Colon (tissue), 2 donors: Measurements from ENCODE around the gene BGN.

Experiments used
- FAIRE-seq: peaks from 2 replicates; lab custom pipeline; 2012; peaks lifted over from hg19 to GRCh38; lab: Jason Lieb, UNC
- donor health status: control.
- donor health status: control.

Gene BGN

GRCh38 chrX:153507484-153508178 is 12.9 kb downstream of the BGN start:
- no peak for FAIRE-seq

DNA sequence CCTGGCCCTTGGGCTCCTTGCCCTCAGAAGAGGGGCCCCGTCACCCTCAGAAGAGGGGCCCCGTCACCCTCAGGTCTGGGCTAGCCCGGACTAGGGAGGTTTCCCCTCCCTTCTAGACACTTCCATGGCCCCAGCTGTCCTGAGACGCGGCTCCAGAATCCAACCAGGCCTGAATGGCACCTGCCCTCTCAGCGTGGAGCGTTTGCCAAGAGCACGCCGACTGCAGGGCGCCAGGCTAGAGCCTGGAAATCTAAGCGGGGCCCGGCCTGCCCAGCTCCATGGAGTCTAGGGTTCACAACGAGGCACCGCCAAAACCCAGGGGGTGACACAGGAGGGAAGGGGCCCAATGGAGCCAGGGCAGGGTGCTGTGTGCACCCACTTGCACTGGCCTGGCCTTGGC is 14.8 kb downstream of the BGN start:
- FAIRE-seq, result no peak

GRCh38 chrX:153510383-153510782 is 15.6 kb downstream of the BGN start:
- FAIRE-seq, result no peak

DNA sequence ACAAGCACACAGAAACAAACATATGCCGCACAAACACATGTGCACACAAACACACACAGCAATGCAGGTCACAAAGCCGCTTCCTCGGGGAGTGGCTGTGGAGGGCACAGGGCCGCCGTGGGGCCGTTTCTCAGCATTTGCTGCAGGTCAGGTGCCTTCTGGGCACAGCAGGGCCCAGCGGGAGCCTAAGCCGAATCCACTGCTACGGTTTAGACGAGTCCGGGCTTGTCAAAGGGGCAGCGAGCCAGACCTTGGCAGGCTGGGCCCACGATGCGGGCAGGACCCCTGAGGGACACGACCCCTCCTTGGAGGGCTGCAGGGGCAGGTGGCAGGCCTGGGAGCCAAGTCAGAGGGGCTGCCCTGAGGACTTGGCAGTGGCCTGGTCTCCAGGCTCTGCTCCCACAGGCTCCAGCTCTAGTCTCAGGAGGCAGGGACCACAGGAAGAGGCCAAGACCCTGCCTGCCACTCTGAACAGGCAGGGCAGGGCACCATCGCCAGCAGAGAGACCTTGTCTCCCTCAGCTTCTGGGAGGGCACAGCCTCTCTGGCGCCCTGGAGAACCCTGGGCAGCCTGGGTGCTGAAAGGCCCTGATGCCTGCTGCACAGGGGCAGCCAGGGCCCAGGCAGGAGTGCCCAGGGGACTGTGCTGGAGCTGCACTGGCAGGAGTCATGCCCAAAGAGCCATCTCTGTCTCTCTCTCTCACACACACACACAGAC is 17.2 kb downstream of the BGN start:
- no peak for FAIRE-seq

GRCh38 chrX:153512501-153512893 is 17.7 kb downstream of the BGN start:
- FAIRE-seq, result no peak

GRCh38 chrX:153513265-153513664 is 18.5 kb downstream of the BGN start:
- FAIRE-seq, result no peak

GRCh38 chrX:153514259-153514658 is 19.5 kb downstream of the BGN start:
- no peak for FAIRE-seq

- no peak for FAIRE-seq
Observed at GRCh38 chrX:153515435-153515834, 20.7 kb downstream of the BGN start.

DNA sequence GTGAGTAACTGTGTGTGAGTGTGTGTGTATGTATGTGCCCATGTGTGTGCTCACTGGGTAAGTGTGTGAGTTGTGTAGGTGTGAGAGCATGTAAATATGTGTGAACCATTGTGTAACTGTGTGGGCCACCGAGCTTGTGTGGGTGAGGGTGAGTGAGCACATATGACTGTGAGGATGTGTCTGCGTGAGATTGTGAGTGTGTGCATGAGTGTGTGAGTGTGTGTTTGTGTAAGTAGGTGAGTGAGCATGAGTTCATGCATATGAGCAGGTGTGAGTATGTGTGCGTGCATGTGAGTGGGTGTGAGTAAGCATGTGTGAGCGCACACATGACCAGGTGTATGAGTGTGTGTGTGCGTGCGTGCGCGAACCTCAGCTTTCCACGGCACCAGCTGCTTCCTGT is 21.3 kb downstream of the BGN start:
- no peak for FAIRE-seq

GRCh38 chrX:153517423-153517822 is 22.6 kb downstream of the BGN start, which contains the start of gene ATP2B3:
ATP2B3 (plus strand) TSS chrX:153517642; CDS start chrX:153536248, 18,606 bp downstream.
- no peak for FAIRE-seq

DNA sequence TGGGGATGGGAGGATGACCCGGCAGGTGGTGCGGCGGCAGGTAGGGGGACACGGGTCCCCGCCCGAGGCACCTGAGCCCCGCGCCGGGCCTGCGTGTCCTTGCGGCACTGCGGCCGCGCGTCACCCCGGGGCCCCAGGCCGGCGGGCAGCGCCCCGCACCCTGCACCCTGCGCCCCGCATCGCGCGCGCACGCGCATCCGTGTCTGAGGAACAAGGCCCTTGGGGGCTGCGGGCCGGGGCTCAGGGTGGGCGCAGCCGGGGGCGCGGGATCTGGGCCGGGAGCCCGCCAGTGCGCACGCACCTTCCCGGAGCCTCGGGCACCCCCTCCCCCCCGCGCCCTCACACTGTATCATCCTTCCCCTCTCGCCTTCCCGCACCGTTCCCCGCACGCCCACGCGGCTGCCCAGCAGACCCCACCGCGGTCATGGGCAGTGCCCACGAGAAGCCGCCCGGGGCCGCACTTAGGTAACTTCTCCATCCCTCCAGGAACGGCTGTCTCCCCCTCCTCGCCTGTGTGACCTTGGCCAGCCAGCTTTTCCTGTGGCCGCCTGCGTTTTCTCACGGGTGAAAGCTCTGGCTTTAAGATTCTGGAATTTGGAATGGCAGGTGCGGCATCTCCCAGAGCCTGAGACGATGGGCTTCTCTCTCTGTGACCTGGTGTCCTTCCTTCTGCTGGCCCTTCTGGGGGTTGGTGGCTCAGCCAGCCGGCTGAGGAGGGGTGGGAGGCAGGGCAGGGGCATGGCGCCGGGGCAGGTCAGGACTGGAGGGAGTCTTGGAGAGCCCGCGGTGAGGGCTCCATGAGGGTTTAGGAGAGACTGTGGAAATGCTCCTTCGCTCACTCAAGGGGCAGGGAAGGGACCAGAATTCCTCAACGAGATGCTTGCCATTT is 23.4 kb downstream of the BGN start:
- no peak for FAIRE-seq

GRCh38 chrX:153519569-153520286 is 24.9 kb downstream of the BGN start:
- FAIRE-seq, result no peak

GRCh38 chrX:153520287-153520917 is 25.6 kb downstream of the BGN start:
- FAIRE-seq, result no peak

DNA sequence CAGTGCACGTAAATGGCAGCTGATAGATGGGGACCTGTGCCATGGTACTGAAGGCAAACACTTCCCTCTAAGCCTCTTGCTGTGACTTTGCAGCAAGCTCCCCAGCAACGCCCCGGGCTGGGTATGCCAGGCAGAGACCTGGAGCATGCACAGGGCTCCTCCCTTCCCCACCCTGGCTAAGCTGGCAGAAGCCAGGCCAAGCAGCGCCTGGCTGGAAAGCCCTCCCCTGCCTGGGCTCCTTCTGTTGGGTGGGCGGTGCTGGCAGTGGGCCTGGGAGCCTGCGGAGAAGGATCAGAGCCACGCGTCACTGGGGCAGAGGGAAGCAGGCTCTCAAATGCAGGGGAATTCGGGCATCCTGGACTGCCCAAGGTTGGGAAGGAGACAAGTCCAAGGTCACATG is 26.3 kb downstream of the BGN start:
- FAIRE-seq, result no peak

- FAIRE-seq, result no peak
Observed at GRCh38 chrX:153522259-153522658, 27.5 kb downstream of the BGN start.

- FAIRE-seq, result no peak
Observed at GRCh38 chrX:153523269-153523668, 28.5 kb downstream of the BGN start.

DNA sequence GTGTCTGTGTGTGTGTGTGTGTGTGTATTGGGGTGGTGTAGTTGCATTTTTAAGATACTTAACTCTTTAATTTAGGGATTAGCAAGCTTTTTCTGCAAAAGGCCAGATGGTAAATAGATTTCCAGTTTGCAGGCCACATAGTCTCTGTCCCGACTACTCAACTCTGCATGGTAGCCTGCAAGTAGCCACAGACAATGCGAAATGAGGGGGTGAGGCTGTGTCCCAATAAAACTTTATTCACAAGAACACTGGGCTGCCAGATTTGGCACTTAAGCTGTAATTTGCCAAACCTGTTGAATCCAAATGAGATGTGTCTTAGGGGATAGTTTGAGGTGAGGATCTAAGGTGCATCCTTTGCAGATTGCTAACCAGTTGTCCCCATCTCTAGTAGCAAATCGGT is 29.5 kb downstream of the BGN start:
- FAIRE-seq, result no peak

DNA sequence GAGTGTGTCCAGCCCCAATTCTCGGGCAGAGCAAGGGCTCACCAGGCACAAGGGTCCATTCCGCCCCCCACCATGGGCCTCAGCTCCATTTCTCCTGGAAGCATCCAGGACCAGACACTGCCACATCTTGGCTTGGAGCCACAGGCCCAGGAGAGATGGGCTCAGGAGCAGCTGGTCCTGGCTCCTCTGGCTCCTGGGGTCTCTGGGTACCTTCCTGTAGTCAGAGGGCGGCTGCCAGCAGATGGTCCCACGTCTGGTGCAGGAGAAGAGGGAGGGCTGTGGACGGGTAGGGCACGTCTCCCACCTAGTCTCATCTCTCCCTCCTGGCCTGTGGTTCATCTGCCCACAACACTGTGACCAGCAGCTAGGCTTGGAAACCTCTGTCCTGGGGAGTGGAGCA is 30.7 kb downstream of the BGN start:
- no peak for FAIRE-seq

DNA sequence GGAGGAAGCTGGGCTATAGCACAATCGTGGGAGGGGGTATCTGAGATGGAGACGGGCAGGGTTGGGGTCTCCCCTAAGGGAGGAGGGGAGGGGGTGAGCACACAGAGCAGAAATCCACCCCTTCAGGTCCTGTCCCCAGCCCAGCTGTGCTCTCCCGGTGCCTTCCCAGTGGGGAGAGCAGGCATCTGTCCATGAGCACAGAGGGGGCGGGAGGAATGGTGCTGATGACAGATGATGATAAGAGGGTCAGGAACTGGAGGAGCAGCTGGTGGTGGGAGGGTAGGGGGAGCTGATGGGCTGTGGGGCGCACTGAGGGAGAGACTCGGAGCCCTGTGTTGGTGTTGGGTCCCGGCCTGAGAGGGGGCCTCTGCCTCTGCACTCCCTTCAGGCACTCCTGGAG is 31.3 kb downstream of the BGN start:
- no peak for FAIRE-seq

DNA sequence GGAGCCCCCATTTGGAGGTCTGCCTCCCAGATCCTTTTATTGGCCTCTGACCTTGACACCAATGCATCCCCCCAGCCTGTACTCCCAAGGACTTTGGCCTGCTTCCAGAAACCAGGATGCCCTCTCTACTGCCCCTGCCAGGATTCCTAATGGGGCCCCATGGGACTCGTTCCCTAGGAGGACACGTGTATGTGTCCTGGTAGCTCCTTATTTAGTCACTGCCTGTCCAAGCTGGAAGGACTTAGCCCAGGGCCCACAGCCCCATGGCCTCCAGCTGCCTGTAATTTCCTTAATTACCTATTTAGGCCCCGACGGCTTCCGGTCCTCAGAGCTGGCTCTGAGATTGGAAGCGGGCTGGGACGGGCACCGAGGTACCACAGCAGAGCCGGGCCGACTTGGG is 32.0 kb downstream of the BGN start:
- no peak for FAIRE-seq

GRCh38 chrX:153527208-153527607 is 32.4 kb downstream of the BGN start:
- FAIRE-seq, result no peak
